MCF 10A (cell line): ENCODE measurements around the gene NDOR1. TPM values are rescaled to one million over a fixed set of nuclear protein-coding genes. Genes with fewer than 3 reads are reported as not detected.
"Not testable (repeated sequence)": the region's sequence is repeated elsewhere in the genome, so short reads cannot be mapped to it uniquely, and the experiment has no call there.

ENCODE experiments used
- BruUV-seq: library from RNA; stranded (reverse); fragments of 400-500 nt; replicated peaks from 2 replicates; lab custom pipeline; 2021; lab: Mats Ljungman, UMichigan
- CTCF ChIA-PET: fragments of 300-600 bp; sonication (Branson Sonifier 250); formaldehyde crosslinking; extraction: SDS; loops from one replicate; lab custom pipeline; 2021; ENCODE audit warnings: antibody characterized with exemption, inconsistent platforms; lab: Yijun Ruan, JAX
- POLR2A ChIA-PET: fragments of 300-600, 350-650 bp; sonication (Branson Sonifier 250); formaldehyde crosslinking; extraction: SDS; loops from one replicate; lab custom pipeline; 2020; ENCODE audit warnings: antibody characterized with exemption, inconsistent platforms; lab: Yijun Ruan, JAX
- DNase-seq: peaks from one replicate; pipeline ENCODE4 v3.0.0-alpha.2; 2018; ENCODE audit not compliant: unreplicated experiment
- H3K27ac Mint-ChIP-seq: one replicate; pipeline ENCODE4 v1.8.0; 2022; ENCODE audit warnings: mild to moderate bottlenecking, low read depth, mixed read lengths; ENCODE audit not compliant: unreplicated experiment
- H3K27me3 Mint-ChIP-seq: one replicate; pipeline ENCODE4 v1.8.0; 2022; ENCODE audit warnings: mixed read lengths; ENCODE audit not compliant: insufficient read depth, unreplicated experiment
- H3K36me3 Mint-ChIP-seq: one replicate; pipeline ENCODE4 v1.8.0; 2022; ENCODE audit warnings: mild to moderate bottlenecking, moderate library complexity, mixed read lengths; ENCODE audit not compliant: insufficient read depth, unreplicated experiment
- H3K4me1 Mint-ChIP-seq: one replicate; pipeline ENCODE4 v1.8.0; 2022; ENCODE audit warnings: mixed read lengths; ENCODE audit not compliant: insufficient read depth, unreplicated experiment
- H3K4me3 Mint-ChIP-seq: one replicate; pipeline ENCODE4 v1.8.0; 2022; ENCODE audit warnings: mild to moderate bottlenecking, moderate library complexity, mixed read lengths; ENCODE audit not compliant: unreplicated experiment
- H3K9me3 Mint-ChIP-seq: one replicate; pipeline ENCODE4 v1.8.0; 2022; ENCODE audit warnings: mixed read lengths; ENCODE audit not compliant: unreplicated experiment
- CTCF ChIP-seq: fragments of 200-600 bp; IDR thresholded peaks from one replicate; pipeline ENCODE4 v1.8.0; 2022; ENCODE audit warnings: antibody characterized with exemption, mild to moderate bottlenecking; ENCODE audit not compliant: unreplicated experiment
- intact Hi-C: fragments of 100-400 bp; cut with micrococcal nuclease; formaldehyde crosslinking; loops from 2 replicates; pipeline ENCODE4 v1.14.1; 2022
- total RNA-seq: library from RNA; stranded (reverse); gene quantifications from 2 replicates; pipeline ENCODE4 v1.2.3, GENCODE V29; 2022

Gene NDOR1
- total RNA-seq, 1 experiment from 2014 or later, result 18.0 TPM

- H3K9me3 Mint-ChIP-seq, result no peaks in the 10 kb centered on the region
- peaks cover 37% of the 10 kb centered on the region for H3K36me3 Mint-ChIP-seq
- TF ChIP-seq CTCF, result no peak
- no peak for DNase-seq
- ChIA-PET CTCF (interaction anchor here (0.5 to 3.5 kb wide), 12 partner anchors 7 to 193 kb away, joined by 3 to 36 read pairs (median 4); partner anchors contain the start of genes CYSRT1, MAN1B1, NPDC1 and RNF208), POLR2A (interaction anchor here (0.6 to 1.8 kb wide), 2 partner anchors 17 to 49 kb away, joined by 3 to 16 read pairs; partner anchors contain the start of genes ANAPC2, NELFB and SSNA1)
- BruUV-seq, result no TSS peak
- intact Hi-C loops, result no loop called here
- H3K27ac Mint-ChIP-seq, result no peak overlapping the region
- H3K27me3 Mint-ChIP-seq, result no peaks in the 10 kb centered on the region
- H3K4me3 Mint-ChIP-seq, result no peak overlapping the region
- H3K4me1 Mint-ChIP-seq, result no peaks in the 10 kb centered on the region
Observed at GRCh38 chr9:137237759-137238726, 32.5 kb downstream of the NDOR1 start.

GRCh38 chr9:137239541-137240200, 34.2 kb downstream of the NDOR1 start:
- Mint-ChIP-seq H3K4me3 (peak overlapping the region; percentile 80), H3K4me1 (peaks cover 15% of the 10 kb centered on the region), H3K36me3 (peaks cover 52% of the 10 kb centered on the region)
- not testable (repeated sequence) for H3K27me3 Mint-ChIP-seq, H3K9me3 Mint-ChIP-seq, H3K27ac Mint-ChIP-seq, DNase-seq
- BruUV-seq, result TSS peak; percentile 65
- CTCF ChIA-PET, result interaction anchor here (0.7 to 3.5 kb wide), 5 partner anchors 13 to 153 kb away, joined by 3 to 36 read pairs (median 3); partner anchors contain the start of genes CYSRT1, MAN1B1, RNF208 and RNF224
- POLR2A ChIA-PET, result interaction anchor here (0.6 to 8.6 kb wide), 18 partner anchors 10 to 511 kb away, joined by 3 to 118 read pairs (median 10); partner anchors contain the start of genes ANAPC2, CYSRT1, MAN1B1 and NDOR1
- intact Hi-C loops, result loop anchor here (2.0 kb wide), 1 partner anchor 51 kb away; the partner anchor contains the start of genes ANAPC2 and SSNA1

GRCh38 chr9:137240318-137240840, 34.9 kb downstream of the NDOR1 start:
- TF ChIP-seq CTCF, result no peak
- peaks cover 15% of the 10 kb centered on the region for H3K4me1 Mint-ChIP-seq
- H3K27ac Mint-ChIP-seq, result no peak overlapping the region
- ChIA-PET POLR2A (interaction anchor here (0.6 to 8.6 kb wide), 39 partner anchors 9 to 1146 kb away, joined by 3 to 118 read pairs (median 4); partner anchors contain the start of genes ANAPC2, CYSRT1, MAN1B1 and MRPL41), CTCF (interaction anchor here (0.7 to 1.3 kb wide), 3 partner anchors 14 to 70 kb away, joined by 3 read pairs; no protein-coding TSS in a partner anchor)
- intact Hi-C loops, result loop anchor here (2.0 kb wide), 1 partner anchor 52 kb away; the partner anchor contains the start of genes ANAPC2 and SSNA1
- peak overlapping the region; percentile 80 for H3K4me3 Mint-ChIP-seq
- peak; percentile 71 for DNase-seq
- BruUV-seq, result no TSS peak
- peaks cover 45% of the 10 kb centered on the region for H3K36me3 Mint-ChIP-seq
- no peaks in the 10 kb centered on the region for H3K27me3 Mint-ChIP-seq
- no peaks in the 10 kb centered on the region for H3K9me3 Mint-ChIP-seq
